ENCODE measurements around the gene SPEG.

- TF ChIP-seq RAD21 (IDR thresholded peaks at IDR 0.05; ENCODE audit: low read depth) (no peak), CEBPB (IDR thresholded peaks at IDR 0.05) (no peak)
Observed at GRCh38 chr2:219493086-219493485, 58.4 kb downstream of the SPEG start.
